Hippocampal formation (tissue), 2 donors: ENCODE data around the gene CDX1.
"Not testable (repeated sequence)": the region's sequence is repeated elsewhere in the genome, so short reads cannot be mapped to it uniquely, and the experiment has no call there.

Experiments
- DNase-seq, 2 donors: peaks; one replicate each; lab custom pipeline; 2025; lab: John Stamatoyannopoulos, UW

Gene CDX1

GRCh38 chr5:150233706-150234105 lies 67.1 kb downstream of the CDX1 start:
- not testable (repeated sequence) for DNase-seq
